Measurements from ENCODE around the gene JMJD1C.

DNA sequence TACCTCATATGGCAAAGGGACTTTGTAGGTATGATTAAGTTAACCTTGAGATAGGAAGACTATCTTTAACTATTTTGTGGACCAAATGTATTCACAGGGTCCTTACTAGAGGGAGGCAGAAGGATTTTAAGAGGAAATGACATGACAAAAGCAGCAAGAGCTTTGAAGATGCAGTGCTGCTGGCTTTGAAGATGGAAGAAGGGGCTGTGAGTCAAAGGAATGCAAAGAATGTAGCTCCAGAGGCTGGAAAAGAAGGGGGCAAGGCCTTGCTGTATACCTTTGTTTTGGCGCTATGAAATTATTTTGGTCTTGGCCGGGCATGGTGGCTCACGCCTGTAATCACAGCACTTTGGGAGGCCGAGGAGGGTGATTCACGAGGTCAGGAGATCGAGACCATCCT is 335.9 kb downstream of the JMJD1C start:
- TF ChIP-seq CTCF (conservative IDR thresholded peaks at IDR 0.05; ENCODE audit: low read depth, low read length) (no peak), EZH2 (IDR thresholded peaks at IDR 0.05; ENCODE audit: low read length, unreplicated experiment) (no peak), EZH2phosphoT487 (IDR thresholded peaks at IDR 0.05; ENCODE audit: borderline replicate concordance, low read length) (no peak)

Data from PC-3 (cell line).